Nasal cavity respiratory epithelium epithelial cell of viscerocranial mucosa (primary cell): ENCODE data around the gene FHOD1. TPM values are rescaled to one million over a fixed set of nuclear protein-coding genes. Genes with fewer than 3 reads are reported as not detected.

Source experiments
- total RNA-seq: library from RNA; depleted of rRNA; stranded (reverse); fragments of >200 nt; gene quantifications from 2 replicates; pipeline ENCODE4 v1.2.3, GENCODE V29; 2014

Gene FHOD1
- total RNA-seq: 2.7 and 5.8 TPM in 2 replicates

DNA sequence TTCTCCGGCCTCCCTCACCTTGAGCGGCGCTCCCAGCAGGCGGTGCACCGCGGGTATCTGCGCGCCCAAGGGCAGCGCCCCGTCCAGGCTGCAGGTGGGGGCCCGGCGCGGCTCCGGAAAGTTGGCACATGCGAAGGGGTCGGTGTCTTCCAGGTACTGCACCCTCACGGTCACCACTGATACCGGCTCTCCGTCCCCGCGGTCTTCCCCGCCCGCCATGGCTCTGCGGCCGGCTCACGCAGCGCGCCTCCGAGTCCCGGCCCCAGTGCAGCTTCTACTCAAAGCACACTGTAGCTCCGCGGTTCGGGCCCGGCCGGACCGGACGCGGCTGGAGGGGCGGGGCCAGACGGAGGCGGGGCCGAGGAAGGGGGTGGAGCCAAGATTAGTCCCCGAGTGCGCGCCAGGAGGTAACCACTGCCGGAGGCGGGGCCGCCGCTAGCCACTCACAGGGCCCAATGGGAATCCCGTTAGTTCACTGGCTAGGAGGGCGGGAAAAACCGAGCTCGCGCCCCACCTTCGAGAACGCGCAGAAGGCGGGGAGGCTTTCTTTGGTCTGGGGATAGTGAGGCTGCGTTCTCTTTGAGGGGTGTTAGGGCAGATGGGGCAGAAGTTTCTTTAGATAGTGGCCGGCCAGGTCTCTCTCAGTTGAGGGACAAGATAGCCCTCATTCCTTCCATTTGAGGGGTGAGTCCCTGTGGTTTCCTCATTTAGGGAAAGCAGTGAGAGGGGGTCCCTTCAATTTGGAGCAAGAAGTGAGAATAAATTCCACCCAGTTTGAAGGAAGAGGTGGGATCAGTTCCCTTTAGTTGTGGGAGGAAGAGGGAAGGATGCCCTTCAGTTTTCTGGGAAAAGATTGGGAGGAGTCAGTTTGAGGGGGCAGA is at the start of gene FHOD1:
FHOD1 (minus strand) TSS at position 290 of the 881 bp plus-strand sequence; CDS start at position 219, 71 bp downstream.

DNA sequence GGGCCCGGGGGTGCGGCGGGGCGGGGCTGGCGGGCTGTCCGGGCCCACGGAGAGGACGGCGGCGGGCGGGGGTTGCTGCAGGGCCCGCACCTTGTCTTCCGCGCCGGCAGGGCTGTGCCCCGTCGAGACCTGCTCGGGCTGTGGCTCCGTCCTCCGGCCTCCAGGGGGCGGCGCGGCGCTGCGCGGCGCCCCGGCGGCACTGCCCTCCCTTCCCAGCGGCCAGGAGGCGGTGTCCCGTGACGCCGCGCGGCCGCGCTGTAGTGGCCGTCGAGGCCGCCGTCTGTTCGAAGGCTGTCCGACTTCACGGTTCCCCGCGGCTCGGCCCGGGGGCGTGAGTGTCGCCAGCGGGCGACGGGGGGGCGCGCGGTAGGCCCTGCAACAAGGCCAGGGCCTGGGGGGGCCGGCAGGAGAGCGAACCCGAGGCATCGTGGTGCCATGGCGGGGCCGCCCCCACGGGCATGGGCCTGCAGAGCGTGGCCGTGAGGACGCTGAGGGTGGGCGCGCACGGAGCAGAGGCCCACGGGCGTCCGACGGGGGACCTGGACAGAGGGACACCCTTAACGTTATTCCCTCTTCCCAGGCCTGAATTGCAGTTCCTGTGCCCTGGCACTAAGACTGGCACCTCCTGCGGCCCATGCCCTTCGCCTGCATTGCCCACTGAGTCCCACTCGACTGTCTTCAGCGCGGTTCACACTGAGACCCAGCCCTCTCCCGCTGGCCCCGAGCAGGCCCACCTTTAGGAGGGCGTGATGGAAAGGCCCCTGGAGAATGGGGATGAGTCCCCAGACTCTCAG is 32.2 kb upstream of the FHOD1 start, which contains the start of gene PLEKHG4:
PLEKHG4 (plus strand) TSS at position 237 of the 794 bp plus-strand sequence; CDS start at position 750, 513 bp downstream.

DNA sequence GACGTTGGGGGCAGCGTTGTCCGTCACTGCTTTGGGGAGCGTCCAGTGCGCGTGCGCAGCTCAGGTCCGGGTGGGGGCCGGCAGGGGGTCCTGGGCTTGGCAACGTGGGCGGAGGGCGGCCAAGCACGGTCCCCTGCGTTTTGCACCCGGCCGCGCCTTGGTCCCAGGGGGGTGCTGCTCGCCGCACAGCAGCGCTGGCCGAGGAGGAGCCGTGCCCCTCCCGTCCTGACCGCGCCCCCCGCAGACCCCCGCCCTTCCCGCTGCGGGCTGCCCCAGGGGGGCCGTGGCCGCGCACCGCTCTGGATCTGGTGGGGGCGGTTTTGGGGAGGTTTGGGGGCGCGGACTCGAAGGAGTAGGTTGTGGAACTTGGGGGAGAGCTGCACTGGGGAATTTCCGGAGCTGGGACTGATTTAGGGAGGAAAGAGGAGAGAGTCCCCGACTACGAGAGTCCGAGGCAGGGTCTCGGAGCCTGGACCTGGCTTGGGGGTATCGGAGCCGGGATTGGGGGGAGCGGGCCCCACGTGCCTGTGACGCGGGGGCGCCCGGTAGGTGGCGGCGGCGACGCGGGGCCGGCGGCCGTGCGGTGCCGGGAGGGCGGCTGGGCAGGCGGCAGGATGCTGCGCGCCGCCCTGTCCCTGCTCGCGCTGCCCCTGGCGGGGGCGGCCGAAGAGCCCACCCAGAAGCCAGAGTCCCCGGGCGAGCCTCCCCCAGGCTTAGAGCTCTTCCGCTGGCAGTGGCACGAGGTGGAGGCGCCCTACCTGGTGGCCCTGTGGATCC is 1.3 kb upstream of the FHOD1 start, which contains the start of gene SLC9A5:
SLC9A5 (plus strand) TSS at position 579 of the 777 bp plus-strand sequence; CDS start at position 615, 36 bp downstream.

DNA sequence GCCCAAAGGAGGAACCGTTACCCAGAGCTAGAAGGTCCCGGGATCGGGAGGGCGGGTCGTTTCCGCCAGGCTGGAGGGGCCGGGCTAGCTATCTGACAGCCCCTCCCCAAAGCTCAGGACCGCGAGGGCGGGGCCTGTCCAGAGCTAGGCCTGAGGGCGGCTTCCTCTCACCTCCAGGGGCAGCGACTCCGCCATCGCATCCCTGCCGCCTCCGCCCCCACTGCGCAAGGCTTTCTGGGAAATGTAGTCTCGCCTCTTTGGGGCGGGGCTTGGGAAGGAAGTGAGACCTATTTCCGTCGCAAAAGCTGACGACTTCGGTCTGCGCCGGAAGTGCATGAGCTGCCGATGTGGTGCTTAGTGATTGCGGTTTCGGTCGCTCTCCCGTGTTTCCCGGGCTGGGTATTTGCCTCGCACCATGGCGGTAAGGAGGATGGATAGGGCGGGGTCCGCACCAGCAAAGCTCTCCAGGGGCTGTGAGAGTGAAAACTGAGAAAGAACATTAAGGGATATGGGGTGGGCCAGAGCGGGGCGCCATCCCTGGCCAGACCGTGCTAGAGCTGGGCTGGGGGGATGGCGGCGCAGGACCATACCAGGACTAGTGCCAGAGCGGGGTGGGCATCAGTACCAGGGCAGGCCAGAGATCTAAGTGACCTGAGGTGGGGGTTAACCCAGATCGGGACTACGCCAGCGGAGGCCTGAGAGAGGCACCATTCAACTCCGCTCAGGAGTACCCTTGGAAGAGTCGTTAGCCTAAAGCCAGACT is 20.3 kb downstream of the FHOD1 start, which contains the start of gene TMEM208:
TMEM208 (plus strand) TSS at position 327 of the 763 bp plus-strand sequence; CDS start at position 416, 89 bp downstream.

DNA sequence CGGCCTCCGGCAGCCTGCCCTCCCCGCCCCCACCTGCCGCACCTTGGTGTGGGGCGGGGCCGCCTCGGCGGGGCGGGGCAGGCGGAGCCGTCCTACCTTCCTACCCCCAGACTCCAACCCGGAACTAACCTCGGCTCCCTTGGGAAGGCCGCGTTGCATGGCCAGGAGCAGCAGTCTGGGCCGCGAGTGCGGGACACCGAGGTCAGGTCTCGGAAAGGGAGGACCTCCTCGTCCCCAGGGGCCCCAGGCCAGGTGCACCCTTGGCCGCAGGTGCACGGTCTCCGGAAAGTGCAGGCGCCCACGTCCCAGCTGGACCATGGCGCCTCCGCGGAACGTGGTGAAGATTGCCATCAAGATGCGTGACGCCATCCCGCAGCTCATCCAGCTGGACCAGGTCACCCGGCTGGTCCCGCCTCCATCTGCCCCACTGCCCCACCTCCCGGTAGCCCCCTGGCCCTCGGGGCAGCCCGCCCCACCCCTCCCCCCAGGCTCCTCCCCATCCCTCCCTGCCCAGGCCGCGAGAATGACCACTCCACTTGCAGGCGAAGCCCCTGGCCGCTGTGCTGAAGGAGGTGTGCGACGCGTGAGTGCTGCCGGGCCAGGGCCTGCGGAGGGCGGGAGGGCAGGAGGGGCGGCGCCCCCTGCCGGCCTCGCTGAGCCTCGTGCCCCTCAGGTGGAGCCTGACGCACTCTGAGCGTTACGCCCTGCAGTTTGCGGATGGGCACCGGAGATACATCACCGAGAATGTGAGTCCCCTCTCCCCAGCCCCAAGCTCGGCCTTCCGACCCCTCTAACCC is 48.1 kb downstream of the FHOD1 start, which contains the start of gene ELMO3:
ELMO3 (plus strand) TSS at position 121 of the 797 bp plus-strand sequence; CDS start at position 317, 196 bp downstream.

DNA sequence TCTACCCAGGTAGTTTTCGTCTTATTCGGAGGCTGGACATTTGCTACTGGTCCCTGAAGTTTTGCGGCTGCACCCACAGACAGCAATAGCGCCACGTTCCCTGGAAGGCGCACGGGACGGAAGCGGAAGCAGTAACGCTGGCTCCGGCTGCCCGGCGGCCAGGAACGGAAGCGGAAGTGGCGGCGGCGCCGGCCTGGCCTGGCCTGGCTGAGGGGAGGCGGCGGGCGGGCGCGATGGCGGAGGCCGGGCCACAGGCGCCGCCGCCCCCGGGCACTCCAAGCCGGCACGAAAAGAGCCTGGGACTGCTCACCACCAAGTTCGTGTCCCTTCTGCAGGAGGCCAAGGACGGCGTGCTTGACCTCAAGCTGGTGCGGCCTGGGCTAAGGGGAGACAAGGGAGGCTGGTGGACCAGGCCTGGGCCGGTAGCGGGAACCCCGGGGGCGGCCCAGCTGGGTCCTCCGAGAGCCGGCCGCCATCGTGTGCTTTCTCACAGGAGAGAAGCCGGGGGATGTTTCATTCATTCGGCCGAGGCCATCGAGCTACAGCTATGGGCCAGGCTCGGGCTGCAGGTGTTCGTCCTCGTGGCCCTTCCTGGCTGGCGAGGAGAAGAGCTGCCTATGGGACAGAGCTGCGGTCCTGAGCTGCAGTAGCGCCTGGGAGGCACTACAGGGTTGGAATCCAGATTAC is 55.1 kb downstream of the FHOD1 start, which contains the start of gene E2F4:
E2F4 (plus strand) TSS at position 161 of the 687 bp plus-strand sequence; CDS start at position 234, 73 bp downstream.

DNA sequence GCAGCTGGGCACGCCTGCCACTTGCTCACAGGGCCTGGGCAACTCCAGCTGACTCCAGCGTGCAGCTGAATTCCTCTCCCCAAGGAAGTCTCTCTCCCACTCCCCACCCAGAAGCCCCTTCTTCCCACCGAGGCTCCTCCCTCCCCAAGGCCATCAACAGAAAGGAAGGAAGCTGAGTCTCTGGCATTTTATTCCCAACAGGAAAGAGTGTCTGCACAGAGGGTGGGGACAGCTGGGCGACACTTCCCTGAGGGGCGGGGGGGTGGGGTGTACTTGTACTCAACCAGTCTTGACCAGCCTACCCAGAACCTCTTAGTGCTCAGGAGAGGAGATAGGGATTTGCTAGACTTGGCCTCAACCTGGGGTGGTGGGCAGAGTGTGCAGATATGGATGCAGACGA is 57.2 kb downstream of the FHOD1 start, which contains the start of gene EXOC3L1:
EXOC3L1 (minus strand) TSS at position 96 of the 400 bp plus-strand sequence. CDS start 460 bp downstream, outside the sequence.

DNA sequence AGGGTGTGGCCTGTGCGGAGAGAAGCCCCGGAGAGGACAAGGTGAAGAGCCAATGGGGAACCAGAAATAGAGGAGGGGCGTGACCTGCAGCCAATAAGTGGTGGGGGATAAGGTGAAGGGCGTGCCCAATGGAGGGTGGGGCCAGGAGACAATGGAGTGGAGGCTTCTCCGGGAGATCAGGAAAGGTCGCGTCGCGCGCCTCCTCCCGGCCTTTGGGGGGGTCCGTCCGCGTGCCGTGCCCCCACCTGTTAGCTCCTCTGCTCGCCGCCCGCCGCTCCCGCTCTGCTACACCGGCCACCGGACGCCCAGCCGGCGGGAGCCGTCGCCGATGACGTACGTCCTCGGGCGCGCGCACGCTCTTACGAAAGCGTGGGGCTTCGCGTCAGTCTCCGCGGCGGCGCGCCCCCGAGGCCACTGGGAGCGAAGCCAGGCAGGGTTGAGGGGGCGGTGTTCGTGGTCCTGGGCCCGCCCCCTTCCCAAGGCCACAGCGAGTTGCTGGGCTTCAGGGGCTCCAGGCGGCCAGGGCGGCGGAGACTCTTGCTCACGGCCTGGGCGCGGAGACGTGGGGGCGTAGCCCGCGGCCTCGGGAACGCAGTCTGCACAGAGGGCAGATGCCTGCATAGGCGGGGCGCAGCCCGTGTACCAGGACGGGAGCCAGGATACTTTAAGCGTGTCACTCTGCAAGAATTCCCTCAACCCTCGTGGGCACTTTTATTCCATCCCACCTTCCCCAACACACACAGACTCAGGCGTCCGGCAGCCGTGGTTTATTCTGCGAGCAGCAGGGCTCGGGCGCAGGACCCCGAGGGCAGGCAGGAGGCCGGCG is 63.4 kb downstream of the FHOD1 start, which contains the start of gene MATCAP1:
MATCAP1 (minus strand) TSS at position 337 of the 826 bp plus-strand sequence. CDS start 3,353 bp downstream, outside the sequence.

Other genes with a start within 250 kb of the FHOD1 start
- gene CBFB, start 218.3 kb downstream of the FHOD1 start, total RNA-seq: 86.8 and 120 TPM in 2 replicates
- gene PHAF1, start 137.5 kb downstream of the FHOD1 start, total RNA-seq: 16.1 and 30.3 TPM in 2 replicates
- 9.6 and 11.5 TPM in 2 replicates for gene B3GNT9, start 96.5 kb downstream of the FHOD1 start, total RNA-seq
- 20.1 and 22.2 TPM in 2 replicates for gene TRADD, start 87.6 kb downstream of the FHOD1 start, total RNA-seq
- gene FBXL8, start 87.5 kb downstream of the FHOD1 start, total RNA-seq: 3.8 and 7.2 TPM in 2 replicates
- 2.4 and 8.4 TPM in 2 replicates for gene HSF4, start 82.7 kb downstream of the FHOD1 start, total RNA-seq
- 16.7 and 22.5 TPM in 2 replicates for gene NOL3, start 76.9 kb downstream of the FHOD1 start, total RNA-seq
- gene MATCAP1, start 63.5 kb downstream of the FHOD1 start, total RNA-seq: 3.8 and 8.4 TPM in 2 replicates
- gene EXOC3L1, start 57.3 kb downstream of the FHOD1 start, total RNA-seq: not detected in 2 replicates
- 49.9 and 66.8 TPM in 2 replicates for gene E2F4, start 55.3 kb downstream of the FHOD1 start, total RNA-seq
- 21.9 and 25.2 TPM in 2 replicates for gene ELMO3, start 48.4 kb downstream of the FHOD1 start, total RNA-seq
- gene TMEM208, start 20.4 kb downstream of the FHOD1 start, total RNA-seq: 21.4 and 40.7 TPM in 2 replicates
- 0.34 and 0.43 TPM in 2 replicates for gene SLC9A5, start 1.5 kb upstream of the FHOD1 start, total RNA-seq
- 3.1 and 17.8 TPM in 2 replicates for gene PLEKHG4, start 32.1 kb upstream of the FHOD1 start, total RNA-seq
- gene KCTD19, start 79.3 kb upstream of the FHOD1 start, total RNA-seq: not detected in 2 replicates
- gene LRRC36, start 79.3 kb upstream of the FHOD1 start, total RNA-seq: not detected in 2 replicates
- under 0.01 and 0.14 TPM in 2 replicates for gene TPPP3, start 146.0 kb upstream of the FHOD1 start, total RNA-seq
- 1.4 and 5.3 TPM in 2 replicates for gene ZDHHC1, start 169.0 kb upstream of the FHOD1 start, total RNA-seq
- 1.4 and 4.6 TPM in 2 replicates for gene HSD11B2, start 183.6 kb upstream of the FHOD1 start, total RNA-seq
- 62.2 and 109 TPM in 2 replicates for gene ATP6V0D1, start 233.7 kb upstream of the FHOD1 start, total RNA-seq
- gene AGRP, start 236.1 kb upstream of the FHOD1 start, total RNA-seq: not detected in 2 replicates